Measurements from ENCODE around the gene HRCT1. TPM values are rescaled to one million over a fixed set of nuclear protein-coding genes. Genes with fewer than 3 reads are reported as not detected.

HRCT1 gene
- total RNA-seq, 6 experiments from 2014 or later = 0.40 to 1.4 (median 0.98) TPM

- Histone ChIP-seq H3K36me3 (no peaks in the 10 kb centered on the region), H3K4me3 (no peak overlapping the region), H3K9me3 (no peaks in the 10 kb centered on the region), H3K27ac (peak overlapping the region in 1 of 3 donors; percentile 50), H3K27me3 (no peaks in the 10 kb centered on the region), H3K4me1 (peaks cover 0 to 35% (median 3%) of the 10 kb centered on the region in 4 donors)
- WGBS (ENCODE audit: insufficient coverage, low coverage, low lambda C conversion rate, missing lambda C conversion rate) = 23% methylated on average over 6 of the region's 9 CpGs
- DNase-seq (peak; percentile 76 to 88 (median 80)), ATAC-seq (peak; percentile 81 to 86 (median 84))
- intact Hi-C loops (cut with DNase I) = no loop called here
- TF ChIP-seq POLR2A (IDR thresholded peaks at IDR 0.05) (no peak), CTCF (IDR thresholded peaks at IDR 0.05) (no peak)
Measured at GRCh38 chr9:35914301-35914807, 8.4 kb downstream of the HRCT1 start.

GRCh38 chr9:35915681-35916294 is 9.8 kb downstream of the HRCT1 start:
- Histone ChIP-seq H3K4me1 (peaks cover 0 to 46% (median 7%) of the 10 kb centered on the region in 4 donors), H3K36me3 (no peaks in the 10 kb centered on the region), H3K27ac (no peak overlapping the region), H3K9me3 (no peaks in the 10 kb centered on the region), H3K4me3 (no peak overlapping the region), H3K27me3 (no peaks in the 10 kb centered on the region)
- TF ChIP-seq CTCF (IDR thresholded peaks at IDR 0.05) = no peak
- no peak for TF ChIP-seq POLR2A (IDR thresholded peaks at IDR 0.05)
- ATAC-seq (no peak), DNase-seq (no peak)
- intact Hi-C loops (cut with DNase I) = no loop called here
- 76% methylated on average over 5 of the region's 16 CpGs for WGBS (ENCODE audit: insufficient coverage, low coverage, low lambda C conversion rate, missing lambda C conversion rate)

- H3K4me1 ChIP-seq = peaks cover 0 to 38% (median 7%) of the 10 kb centered on the region in 4 donors
- H3K4me3 ChIP-seq = no peak overlapping the region
- H3K27ac ChIP-seq = no peak overlapping the region
- DNase-seq (no peak), ATAC-seq (no peak)
- H3K9me3 ChIP-seq = no peaks in the 10 kb centered on the region
- TF ChIP-seq CTCF (IDR thresholded peaks at IDR 0.05) (no peak), POLR2A (IDR thresholded peaks at IDR 0.05) (no peak)
- H3K36me3 ChIP-seq = no peaks in the 10 kb centered on the region
- 100% methylated on average over 1 of the region's 4 CpGs for whole genome bisulfite sequencing (ENCODE audit: insufficient coverage, low coverage, low lambda C conversion rate, missing lambda C conversion rate)
- H3K27me3 ChIP-seq = no peaks in the 10 kb centered on the region
- intact Hi-C loops (cut with DNase I) = no loop called here
Measured at GRCh38 chr9:35917261-35917660, 11.3 kb downstream of the HRCT1 start.

GRCh38 chr9:35918780-35919179 is 12.8 kb downstream of the HRCT1 start:
- Histone ChIP-seq H3K36me3 (no peaks in the 10 kb centered on the region), H3K27ac (no peak overlapping the region), H3K9me3 (no peaks in the 10 kb centered on the region), H3K4me1 (peaks cover 0 to 42% (median 10%) of the 10 kb centered on the region in 4 donors), H3K4me3 (no peak overlapping the region), H3K27me3 (no peaks in the 10 kb centered on the region)
- WGBS (ENCODE audit: insufficient coverage, low coverage, low lambda C conversion rate, missing lambda C conversion rate) = 73% methylated on average over 3 of the region's 3 CpGs
- TF ChIP-seq POLR2A (IDR thresholded peaks at IDR 0.05) (no peak), CTCF (IDR thresholded peaks at IDR 0.05) (no peak)
- DNase-seq (no peak), ATAC-seq (no peak)
- intact Hi-C loops (cut with DNase I) = no loop called here
